Stimulated activated CD8-positive, alpha-beta memory T cell treated with anti-CD3 and anti-CD28 coated beads, Interleukin-4, amount 100 ng/mL, for 1 hour (primary cell): Measurements from ENCODE around the gene CAPN8.

Experiments
- DNase-seq, 2 donors: peaks; one replicate each; pipeline ENCODE4 v3.0.0-alpha.2; 2020; ENCODE audit warnings: low read depth in 2 of 2, low spot score in 1 of 2

The CAPN8 gene

GRCh38 chr1:223620297-223620897 lies 45.1 kb downstream of the CAPN8 start:
- DNase-seq = no peak

DNA sequence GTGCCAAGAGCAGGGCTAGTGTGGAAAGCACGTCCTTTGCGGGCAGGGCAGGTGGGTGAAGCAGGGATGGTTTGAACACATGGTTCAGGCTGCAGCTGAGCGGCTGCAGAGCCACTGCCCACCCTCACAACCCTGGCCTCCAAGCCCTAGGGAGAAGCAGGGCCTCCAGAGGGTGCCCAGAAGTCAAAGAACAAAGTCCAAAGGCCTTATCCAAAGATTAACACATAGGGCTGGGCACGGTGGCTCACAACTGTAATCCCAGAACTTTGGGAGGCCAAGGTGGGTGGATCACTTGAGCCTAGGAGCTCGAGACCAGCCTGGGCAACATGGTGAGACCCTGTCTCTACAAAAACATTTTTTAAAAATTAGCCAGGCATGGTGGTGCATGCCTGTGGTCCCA lies 46.8 kb downstream of the CAPN8 start:
- no peak for DNase-seq

DNA sequence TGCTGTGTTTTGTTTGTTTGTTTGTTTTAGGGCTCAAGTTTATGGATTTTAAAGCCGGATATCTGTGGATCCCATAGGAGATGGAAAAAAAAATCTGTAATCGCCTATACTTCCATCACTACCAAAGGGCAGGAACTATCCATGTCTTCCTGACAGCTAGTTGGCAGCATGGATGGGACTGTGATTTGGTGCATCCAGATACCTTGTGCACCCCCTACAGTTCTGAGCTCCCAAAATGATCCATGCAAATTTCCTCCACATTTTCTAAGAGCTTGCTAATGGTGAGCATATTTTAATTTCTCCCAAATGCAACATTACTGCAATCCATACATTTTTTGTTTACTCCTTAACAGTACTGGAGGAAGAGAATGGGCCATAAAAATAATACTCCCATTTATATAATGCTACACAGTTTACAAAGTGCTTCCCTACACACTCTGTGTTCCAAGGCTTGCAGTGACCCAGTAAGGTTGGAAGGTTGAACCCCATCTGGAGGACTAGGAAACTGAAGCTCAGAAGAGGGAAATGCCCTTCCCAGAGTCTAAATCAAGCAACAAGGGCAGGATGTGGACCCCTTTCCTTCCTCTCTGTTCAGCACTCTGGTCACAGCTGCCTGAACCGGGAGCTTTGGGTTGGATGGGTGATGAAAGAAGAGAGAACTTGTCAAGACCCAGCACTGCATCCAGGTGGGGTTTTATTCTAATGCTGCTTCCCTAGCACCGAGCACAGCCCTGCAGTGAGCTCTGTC lies 48.0 kb downstream of the CAPN8 start:
- DNase-seq = no peak

DNA sequence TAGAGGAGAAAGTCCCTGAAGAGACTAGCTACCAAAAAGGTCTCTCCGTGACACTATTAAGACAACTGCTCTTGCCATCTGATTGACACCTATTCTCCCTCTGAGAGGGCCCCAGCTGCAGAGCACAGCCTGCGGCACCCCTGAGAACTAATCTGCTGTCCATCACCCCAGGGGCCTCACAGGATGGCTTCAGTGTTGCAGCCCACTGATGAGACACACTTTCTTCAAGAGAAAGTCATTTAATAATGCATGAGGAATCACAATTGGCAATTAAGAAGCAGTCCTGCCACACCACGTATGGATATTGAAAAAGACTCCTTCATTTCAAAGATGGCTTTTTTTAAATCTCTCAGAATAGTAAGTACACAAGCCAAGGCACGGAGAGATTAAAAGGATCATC lies 48.9 kb downstream of the CAPN8 start:
- no peak for DNase-seq

DNA sequence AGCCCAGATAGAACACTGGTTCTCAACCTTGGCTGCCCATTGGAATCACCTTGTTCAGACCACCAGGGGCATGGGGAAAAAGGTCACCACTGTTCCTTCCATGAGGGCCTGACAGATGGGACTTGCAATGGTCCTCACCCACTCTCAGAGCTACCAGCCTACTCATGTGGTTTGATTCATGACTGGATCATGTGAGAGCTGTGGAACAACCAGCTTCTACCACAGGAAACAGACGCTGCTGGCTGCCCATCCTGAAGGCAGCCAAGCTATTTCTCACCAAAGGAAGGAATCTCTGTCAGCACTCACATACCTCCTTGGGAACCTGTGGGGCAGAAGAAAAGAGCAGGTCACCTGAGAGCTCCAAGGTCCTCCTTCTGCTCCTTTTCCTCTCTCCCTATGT lies 53.6 kb downstream of the CAPN8 start:
- DNase-seq = no peak

- no peak for DNase-seq
Observed at GRCh38 chr1:223609977-223610376, 55.5 kb downstream of the CAPN8 start.

DNA sequence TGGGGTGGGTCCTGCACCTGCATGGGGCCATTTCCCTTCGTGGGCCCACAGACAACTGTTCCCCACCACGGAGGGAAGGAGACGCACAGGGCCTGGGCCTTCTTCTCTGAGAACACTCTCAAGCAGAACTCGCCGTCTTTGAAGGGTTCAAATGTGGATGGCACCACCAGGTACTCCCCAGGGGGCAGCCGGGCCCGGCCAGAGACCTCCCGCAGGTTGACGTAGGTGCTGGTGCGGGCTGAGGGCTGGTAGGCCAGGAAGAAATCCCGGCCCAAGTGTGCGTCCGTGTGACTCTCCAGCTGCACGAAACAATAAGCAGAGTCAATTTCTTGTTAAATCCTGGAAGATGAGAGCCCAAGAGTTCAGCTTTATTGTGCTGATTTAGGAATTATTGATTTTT lies 56.4 kb downstream of the CAPN8 start:
- no peak for DNase-seq

GRCh38 chr1:223558512-223558911 lies 107.0 kb downstream of the CAPN8 start:
- DNase-seq = no peak

- no peak for DNase-seq
Observed at GRCh38 chr1:223557130-223557475, 108.4 kb downstream of the CAPN8 start.

DNA sequence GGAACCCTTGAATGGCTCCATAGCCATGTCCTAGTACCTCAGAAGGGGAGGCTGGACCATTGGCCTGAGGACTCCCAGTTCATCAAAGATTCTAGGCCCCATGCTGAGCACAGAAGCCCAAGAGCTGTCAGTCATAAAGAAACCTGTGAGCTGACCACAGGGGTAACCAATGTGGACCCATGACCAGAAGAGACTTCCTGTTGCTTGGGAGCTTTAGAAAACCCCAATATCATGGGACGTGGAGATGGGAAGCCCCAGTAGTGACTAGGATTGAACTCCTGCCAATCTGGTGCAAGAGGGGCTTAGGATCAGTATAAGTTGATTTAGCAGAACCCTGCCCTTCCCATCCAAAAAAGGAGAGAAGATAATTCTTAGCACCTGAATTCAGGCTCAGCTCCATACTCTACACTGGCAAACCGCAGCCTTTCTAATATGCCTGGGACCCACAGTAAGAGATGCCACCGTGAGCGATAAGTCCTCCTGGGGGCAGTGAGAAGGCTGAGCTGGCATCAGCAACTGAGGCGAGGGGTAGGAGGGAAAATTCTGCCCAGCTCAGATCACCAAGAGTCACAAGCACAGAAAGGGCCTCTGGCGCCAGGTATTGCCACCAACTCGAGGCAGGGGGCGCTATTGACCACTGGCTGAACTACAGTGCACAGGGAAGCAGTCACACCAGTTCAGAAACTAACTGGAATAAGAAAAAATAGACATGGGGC lies 108.9 kb downstream of the CAPN8 start:
- DNase-seq = no peak

DNA sequence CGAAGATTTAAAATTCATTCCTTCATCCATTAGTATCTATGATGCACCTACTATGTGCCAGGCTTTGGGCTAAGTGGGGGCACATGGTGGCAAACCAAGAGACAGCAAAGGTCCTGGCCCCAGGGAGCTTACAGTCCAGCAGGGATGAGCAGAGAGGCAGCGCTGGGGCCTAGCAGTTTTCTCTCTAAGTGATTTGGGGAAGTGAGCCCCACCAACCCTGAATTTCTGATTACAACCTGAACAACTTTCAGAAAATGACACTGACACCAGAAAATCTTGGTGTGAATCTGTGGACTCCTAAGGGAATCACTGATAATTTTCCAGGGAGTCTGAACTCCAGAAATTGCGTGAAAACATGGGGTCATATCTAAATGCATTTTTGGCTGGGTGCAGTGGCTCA lies 111.5 kb downstream of the CAPN8 start:
- no peak for DNase-seq

DNA sequence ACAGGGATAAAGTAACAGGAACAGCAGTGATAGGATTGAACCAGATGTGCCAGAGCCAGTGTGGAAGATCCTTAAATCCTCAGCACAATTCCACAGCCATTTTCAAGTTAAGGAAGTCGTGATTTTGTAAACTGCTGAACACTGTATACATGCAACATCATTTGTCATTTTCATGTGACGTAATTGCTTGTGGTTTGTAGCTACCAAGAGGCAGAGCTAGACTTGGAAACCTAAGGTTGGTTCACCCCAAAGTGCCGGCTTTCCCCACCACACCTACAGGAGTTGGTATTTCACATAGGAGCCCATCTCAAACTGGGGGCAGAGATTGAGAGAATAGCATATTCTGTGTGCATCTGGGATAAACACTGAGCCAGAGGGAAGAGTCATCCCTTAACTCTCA lies 113.9 kb downstream of the CAPN8 start:
- no peak for DNase-seq

- DNase-seq = no peak
Observed at GRCh38 chr1:223549740-223550139, 115.8 kb downstream of the CAPN8 start.

- no peak for DNase-seq
Observed at GRCh38 chr1:223547316-223548114, 118.0 kb downstream of the CAPN8 start.

DNA sequence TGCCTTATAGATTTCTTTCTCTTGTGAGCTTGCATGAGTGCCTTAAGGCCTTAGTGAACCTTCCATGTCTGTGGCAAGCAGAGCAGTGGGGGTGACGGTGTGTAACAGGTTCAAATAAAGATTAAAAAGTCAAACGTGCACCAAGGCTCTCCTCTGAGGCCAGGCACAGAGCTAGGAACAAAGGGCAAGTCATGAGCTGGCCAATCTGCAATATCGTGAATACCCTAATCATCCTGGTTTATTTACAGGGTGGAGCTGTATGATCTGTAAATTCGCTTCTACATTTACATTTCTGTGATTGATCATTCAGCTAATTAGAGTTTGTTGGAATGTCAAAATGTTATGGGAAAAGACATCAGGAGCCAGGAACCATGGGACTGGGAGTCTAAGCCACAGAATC lies 120.2 kb downstream of the CAPN8 start:
- no peak for DNase-seq

DNA sequence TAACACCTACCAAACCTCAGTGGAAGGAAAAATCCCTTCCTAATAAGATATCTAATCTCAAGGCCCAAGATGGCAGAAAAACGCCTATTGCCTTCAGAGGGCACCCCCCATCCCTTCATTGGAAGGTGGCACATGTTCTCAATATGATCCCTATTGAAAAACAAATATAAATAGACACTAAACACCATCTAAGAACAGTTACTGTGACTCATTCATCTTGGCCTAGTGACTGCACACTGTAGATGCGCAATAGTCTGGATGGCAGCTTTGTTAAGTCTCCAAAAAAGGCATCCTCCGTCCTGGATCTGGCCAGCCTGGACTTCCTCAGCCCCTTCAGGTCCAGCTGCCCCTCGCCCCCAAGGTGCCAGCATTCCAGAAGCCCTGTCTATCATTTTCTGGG lies 121.9 kb downstream of the CAPN8 start:
- no peak for DNase-seq

DNA sequence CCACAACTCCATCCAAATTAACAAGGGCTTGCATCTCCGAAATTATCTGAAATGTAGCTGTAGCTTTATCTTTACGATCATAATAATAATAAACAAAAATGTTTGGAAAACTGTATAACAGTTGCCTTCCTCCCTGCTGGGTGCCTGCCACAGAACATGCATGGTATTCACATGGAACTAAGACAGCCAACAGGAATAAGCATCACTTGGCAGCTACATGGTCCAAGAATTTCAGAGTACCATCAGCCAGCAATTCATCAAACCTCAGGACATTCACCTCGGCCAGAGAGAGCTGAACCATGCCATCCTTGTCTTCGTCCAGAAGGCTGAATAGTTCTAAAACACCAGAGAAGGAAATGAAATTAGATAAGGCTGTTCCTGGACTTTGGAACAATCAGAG lies 122.7 kb downstream of the CAPN8 start:
- no peak for DNase-seq

DNA sequence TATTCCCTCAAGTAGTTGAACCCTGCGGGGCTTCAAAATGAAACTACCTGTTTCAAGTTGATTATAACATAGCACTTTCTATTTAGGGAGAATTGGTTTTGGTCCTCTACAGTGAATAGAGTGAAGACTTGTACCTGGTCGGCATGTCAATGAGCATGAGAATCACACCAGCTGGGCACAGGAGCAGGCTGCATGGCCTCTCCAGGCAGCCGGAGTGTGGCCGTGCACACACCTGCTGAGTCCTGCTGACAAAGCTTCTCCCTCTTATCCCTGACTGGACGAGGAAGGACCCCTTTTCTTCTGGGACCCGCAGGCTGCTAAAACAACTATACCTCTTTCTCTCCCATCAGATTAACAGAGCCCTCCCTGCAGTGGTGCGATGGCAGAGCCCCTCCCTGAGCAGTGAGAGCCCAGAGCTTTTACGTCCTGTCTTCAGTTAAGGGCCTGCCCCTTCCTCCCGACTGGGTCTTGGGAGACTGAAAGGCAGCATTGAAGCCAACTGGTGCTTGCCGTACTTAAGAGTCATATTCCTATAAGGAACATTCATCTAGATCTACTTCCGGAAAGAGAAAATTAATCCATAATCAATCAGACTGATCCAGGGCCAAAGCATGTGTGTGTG lies 124.9 kb downstream of the CAPN8 start:
- DNase-seq = no peak

DNA sequence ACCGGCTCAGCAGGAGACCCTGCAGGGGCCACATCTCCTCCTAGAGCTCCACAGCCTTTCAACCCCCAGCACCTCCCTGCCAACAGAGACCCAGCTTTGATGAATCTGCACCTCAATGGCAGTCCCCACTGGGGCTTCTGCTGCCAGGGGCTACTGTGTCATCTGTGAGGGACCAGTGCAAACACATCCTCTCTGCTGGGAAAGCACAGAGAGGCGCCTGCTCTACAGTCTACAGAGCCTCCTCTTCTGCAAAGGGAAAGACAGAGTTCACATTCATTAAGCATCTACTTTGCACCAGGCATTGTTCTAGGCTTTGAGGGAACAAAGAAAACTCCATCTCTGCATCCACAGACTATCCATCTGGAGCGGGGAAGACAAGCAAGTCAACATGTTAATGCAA lies 125.8 kb downstream of the CAPN8 start:
- no peak for DNase-seq

DNA sequence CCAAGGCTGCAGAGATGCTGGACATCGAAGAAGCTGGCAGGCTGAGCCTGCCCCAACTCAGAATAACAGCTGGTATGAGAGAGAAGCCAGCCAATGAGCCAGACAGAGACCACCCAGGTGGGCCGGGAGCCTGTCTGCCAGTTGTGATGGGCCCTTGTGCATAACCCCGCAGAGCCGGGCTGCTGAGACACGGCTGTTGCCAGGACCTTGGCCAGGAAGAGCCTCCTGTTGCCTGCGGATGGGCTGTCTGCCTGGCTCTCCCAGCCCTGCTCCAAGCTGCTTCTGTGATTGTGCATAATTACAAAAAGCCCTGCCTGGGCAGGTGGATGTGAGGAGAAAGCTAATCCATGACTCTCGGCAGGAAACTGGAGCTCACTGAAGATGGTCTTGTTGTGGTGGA lies 126.5 kb downstream of the CAPN8 start:
- no peak for DNase-seq

DNA sequence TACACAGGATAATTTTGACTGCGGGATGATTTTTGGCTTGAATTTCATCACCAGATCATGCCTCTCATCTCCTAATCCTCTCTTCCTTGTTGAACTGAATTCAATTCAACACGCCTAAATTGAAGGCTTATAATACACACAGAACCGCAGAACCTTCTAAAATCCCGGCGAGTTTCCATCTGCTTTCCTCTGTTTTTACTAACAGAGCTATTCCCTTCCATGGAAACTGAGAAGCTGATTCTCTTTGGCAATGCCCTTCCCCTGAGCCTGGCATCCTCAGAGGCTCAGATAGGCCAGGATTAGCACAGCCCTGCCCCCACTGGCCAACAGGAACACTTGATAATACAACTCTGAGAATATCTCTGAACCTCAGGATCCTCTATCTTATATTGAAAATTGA lies 130.2 kb downstream of the CAPN8 start:
- DNase-seq = no peak
